Measurements from ENCODE around the gene ALS2CL.

GRCh38 chr3:46642971-46643370 lies 50.5 kb downstream of the ALS2CL start:
- TF ChIP-seq MTA3 (IDR thresholded peaks at IDR 0.05; ENCODE audit: borderline replicate concordance, low read length) = no peak
- TF ChIP-seq CREB1 (IDR thresholded peaks at IDR 0.05; ENCODE audit: low read depth) = no peak
- no peak for TF ChIP-seq ELK1 (IDR thresholded peaks at IDR 0.05; ENCODE audit: low read depth, low read length)
- no peak for TF ChIP-seq MXI1 (IDR thresholded peaks at IDR 0.05; ENCODE audit: low read depth, low read length)
- no peak for TF ChIP-seq RFX5 (IDR thresholded peaks at IDR 0.05; ENCODE audit: low read depth, low read length)
- TF ChIP-seq, protein P1, sequence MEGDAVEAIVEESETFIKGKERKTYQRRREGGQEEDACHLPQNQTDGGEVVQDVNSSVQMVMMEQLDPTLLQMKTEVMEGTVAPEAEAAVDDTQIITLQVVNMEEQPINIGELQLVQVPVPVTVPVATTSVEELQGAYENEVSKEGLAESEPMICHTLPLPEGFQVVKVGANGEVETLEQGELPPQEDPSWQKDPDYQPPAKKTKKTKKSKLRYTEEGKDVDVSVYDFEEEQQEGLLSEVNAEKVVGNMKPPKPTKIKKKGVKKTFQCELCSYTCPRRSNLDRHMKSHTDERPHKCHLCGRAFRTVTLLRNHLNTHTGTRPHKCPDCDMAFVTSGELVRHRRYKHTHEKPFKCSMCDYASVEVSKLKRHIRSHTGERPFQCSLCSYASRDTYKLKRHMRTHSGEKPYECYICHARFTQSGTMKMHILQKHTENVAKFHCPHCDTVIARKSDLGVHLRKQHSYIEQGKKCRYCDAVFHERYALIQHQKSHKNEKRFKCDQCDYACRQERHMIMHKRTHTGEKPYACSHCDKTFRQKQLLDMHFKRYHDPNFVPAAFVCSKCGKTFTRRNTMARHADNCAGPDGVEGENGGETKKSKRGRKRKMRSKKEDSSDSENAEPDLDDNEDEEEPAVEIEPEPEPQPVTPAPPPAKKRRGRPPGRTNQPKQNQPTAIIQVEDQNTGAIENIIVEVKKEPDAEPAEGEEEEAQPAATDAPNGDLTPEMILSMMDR (IDR thresholded peaks at IDR 0.05 in 2 of 3, conservative IDR thresholded peaks at IDR 0.05 in 1 of 3; ENCODE audit: control insufficient read depth in 2 of 3, extremely low read depth in 1 of 3, insufficient read depth in 1 of 3, low read depth in 3 of 3, low read length in 3 of 3) = no peak
- no peak for TF ChIP-seq EZH2 (IDR thresholded peaks at IDR 0.05; ENCODE audit: borderline replicate concordance, control insufficient read depth, low read depth, low read length)
- no peak for TF ChIP-seq ZNF24 (IDR thresholded peaks at IDR 0.05)
- TF ChIP-seq HDAC6 (IDR thresholded peaks at IDR 0.05; ENCODE audit: unreplicated experiment) = no peak
- no peak for TF ChIP-seq MYC (IDR thresholded peaks at IDR 0.05; ENCODE audit: insufficient read depth, insufficient read length, insufficient replicate concordance, low read length, severe bottlenecking)
